GM12801 (cell line): ENCODE data around the gene COL4A4.

Source experiments
- TF ChIP-seq, protein P1 (sequence below): IDR thresholded peaks from one replicate; pipeline ENCODE4 v1.5.1; 2011; ENCODE audit warnings: control low read depth; ENCODE audit not compliant: insufficient read length; ENCODE audit errors: extremely low read depth

Gene COL4A4

DNA sequence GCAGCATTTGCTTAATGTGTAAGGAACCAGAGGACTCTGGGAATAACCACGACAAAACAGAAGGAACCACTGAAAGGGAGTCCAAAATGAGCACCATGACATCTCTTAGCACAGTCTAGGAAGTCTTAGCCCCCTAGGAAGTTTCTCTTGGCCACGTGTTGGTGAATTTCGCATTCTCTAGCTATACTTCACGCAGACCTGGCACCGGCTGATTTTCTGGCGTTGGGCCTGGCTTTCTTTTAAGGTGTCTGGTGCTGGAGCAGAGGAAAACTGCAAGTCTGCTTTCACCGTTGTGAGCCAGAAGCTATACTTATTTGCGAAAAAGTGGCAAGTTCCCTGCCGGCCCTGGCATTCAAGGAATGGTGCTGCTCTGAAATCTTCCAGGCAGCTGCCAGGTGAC is 156.9 kb downstream of the COL4A4 start:
- TF ChIP-seq, protein P1, sequence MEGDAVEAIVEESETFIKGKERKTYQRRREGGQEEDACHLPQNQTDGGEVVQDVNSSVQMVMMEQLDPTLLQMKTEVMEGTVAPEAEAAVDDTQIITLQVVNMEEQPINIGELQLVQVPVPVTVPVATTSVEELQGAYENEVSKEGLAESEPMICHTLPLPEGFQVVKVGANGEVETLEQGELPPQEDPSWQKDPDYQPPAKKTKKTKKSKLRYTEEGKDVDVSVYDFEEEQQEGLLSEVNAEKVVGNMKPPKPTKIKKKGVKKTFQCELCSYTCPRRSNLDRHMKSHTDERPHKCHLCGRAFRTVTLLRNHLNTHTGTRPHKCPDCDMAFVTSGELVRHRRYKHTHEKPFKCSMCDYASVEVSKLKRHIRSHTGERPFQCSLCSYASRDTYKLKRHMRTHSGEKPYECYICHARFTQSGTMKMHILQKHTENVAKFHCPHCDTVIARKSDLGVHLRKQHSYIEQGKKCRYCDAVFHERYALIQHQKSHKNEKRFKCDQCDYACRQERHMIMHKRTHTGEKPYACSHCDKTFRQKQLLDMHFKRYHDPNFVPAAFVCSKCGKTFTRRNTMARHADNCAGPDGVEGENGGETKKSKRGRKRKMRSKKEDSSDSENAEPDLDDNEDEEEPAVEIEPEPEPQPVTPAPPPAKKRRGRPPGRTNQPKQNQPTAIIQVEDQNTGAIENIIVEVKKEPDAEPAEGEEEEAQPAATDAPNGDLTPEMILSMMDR = no peak

DNA sequence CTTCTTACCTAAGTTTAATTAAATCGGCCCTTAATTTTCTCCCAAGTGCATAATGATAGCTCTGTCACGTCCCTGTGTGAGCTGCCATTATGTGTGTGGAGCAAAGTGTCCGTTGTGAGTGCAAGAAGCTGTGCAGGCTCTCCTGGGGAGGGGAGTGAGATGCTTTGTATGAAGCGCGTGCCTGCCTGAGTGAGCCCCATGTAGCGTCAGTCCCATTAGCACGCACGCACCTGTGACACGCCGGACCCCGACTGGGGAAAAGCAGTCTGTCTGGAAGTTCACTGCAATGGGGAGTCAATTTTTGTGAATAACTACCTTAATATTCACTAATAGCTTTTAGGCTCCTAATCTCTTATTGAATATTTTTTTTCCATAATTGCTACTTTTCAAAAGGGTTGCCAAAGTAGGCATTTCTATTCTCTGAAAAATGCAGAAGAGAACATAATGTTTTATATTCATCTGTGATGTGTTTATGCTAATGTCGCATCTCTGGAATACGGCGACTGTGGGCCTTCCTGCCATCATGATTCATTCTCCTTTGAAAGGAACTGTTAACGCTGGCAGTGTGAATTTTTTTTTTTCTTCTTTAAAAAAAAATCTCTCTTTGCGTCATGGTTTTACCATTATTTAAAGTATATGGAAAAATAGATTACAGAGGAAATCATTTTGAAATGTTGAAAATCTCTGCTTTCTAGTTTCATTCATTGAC is 157.7 kb downstream of the COL4A4 start:
- TF ChIP-seq, protein P1 = no peak

DNA sequence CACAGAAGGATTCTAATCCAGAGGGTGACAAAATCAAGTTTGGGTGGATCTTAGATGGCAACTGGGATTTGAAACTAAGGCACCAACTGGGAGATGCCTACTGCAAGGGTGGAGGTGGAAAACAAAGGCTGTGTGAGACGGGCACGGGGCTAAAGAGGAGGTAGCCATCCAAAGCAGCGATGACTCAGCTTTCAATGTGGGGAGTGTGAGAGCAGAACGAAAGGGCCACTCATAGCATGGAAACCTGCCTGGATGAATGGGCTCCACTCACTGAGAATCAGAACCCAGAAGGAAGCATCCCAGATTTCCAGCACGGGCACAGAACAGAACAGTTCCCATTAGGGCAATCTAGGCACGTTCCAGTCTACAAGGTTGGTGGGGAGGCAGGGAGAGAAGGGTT is 159.5 kb downstream of the COL4A4 start:
- TF ChIP-seq, protein P1 = no peak

DNA sequence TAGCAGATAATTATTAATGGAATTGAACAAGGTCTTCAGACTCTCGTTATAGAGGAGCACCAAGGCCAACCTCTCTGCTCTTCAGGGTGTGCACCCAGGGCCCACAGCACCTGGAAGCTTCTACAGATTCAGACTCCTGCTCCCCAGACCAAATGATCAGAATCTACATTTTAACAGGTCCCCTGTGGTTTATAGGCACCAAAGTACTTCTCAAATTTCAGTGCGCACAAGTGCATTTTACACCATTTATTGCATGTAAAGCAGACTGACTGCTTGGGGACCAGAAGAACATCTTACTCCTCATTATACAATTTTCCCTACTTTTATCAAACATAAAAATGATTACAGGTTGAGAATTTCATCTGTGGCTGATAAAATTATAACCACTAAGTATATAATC is 163.9 kb downstream of the COL4A4 start:
- TF ChIP-seq, protein P1 = no peak

DNA sequence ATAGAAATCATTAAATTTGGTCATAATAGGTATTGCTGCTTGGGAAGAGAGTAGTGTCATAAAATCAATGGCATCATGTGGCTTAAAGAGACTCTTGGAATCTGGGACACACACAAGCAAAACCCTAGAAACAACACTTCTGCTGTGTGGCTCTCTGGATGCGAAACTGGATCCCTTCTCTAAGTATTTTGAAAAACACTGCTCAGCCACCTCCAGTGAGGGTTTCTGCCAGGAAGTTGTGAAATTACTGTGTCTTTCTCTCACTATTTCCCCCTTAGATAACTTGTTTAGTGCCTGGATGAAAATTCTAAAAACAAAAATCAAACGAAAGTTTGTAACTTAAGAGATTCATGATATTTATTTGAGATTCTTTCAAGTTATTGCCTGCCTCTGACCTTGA is 164.3 kb downstream of the COL4A4 start:
- TF ChIP-seq, protein P1 = no peak

DNA sequence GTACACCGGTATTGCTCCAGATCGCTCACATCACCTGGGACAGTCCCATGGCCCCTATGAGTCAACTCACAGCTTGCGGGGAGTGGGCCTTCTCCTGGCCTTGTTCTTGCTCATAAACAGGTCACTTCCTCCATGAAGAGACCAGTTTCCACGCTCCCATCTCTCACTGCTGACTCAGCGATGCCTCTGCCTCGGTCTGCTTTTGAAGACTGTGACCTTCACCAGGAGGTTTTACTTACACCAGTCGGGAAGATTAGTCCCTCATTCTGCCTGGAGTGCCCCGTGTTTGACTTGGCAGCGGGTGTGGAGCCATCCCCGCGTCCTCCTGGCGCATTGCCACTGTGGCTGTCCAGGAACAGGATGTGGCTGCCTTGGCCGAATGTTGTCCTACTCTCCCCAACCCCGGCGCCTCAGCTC is 168.4 kb downstream of the COL4A4 start:
- TF ChIP-seq, protein P1 = no peak

DNA sequence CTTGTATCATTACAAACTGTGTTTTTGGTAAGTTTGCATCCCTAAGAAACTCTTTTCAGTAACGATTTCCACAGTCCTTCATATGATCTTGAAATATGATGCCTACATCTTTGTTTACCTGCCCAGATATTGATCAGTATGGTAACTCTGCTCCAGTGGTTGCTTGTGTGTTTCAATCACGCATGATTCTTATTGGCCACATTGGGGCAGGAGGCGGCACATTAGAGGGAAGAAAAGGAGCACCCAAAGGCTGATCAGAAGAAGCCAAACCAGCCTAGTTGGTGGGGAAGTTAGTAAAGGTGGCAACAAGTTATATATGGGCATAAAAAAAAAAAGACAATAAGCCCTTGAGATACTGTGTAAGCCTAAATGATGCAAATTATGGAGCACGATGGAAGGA is 169.2 kb downstream of the COL4A4 start:
- TF ChIP-seq, protein P1 = no peak
